ENCODE results near the gene WDR18.

WDR18 gene

DNA sequence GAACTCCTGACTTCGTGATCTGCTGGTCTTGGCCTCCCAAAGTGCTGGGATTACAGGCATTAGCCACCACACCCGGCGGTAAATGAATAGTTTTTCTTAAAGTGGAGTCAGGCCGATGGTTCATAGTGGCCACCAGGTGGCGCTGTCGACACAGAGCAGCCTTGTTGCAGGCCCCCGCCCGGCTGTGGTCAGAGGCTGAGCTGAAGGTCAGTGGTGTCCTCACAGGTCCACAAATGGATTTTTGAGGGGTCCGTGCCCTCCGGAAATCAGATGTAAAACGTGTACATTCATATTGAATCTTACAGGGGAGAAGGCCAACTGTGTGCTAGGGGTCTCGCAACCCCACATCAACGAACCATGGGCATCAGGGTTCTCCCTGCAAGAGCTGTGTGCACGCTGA lies 13.4 kb upstream of the WDR18 start:
- DNase-seq: no peak

DNA sequence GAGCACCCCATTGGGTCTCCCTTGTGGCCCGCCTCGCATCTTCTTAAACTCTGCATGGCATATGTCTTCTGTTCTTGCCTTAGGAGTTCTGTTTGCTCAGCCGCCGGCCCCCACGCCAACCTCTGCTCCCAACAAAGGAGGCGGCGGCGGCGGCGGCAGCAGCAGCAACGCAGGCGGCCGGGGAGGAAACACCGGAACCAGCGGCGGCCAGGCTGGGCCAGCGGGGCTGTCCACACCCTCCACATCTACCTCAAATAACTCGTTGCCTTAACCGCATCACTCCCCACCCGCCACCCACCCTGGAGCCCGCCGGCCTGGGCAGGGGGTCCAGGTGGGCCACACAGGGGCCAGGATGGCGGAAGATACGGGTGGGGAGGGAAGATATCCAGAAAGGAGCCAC lies 12.3 kb upstream of the WDR18 start:
- DNase-seq: no peak

- no peak for DNase-seq
Measured at GRCh38 chr19:972281-972680, 11.9 kb upstream of the WDR18 start.

DNA sequence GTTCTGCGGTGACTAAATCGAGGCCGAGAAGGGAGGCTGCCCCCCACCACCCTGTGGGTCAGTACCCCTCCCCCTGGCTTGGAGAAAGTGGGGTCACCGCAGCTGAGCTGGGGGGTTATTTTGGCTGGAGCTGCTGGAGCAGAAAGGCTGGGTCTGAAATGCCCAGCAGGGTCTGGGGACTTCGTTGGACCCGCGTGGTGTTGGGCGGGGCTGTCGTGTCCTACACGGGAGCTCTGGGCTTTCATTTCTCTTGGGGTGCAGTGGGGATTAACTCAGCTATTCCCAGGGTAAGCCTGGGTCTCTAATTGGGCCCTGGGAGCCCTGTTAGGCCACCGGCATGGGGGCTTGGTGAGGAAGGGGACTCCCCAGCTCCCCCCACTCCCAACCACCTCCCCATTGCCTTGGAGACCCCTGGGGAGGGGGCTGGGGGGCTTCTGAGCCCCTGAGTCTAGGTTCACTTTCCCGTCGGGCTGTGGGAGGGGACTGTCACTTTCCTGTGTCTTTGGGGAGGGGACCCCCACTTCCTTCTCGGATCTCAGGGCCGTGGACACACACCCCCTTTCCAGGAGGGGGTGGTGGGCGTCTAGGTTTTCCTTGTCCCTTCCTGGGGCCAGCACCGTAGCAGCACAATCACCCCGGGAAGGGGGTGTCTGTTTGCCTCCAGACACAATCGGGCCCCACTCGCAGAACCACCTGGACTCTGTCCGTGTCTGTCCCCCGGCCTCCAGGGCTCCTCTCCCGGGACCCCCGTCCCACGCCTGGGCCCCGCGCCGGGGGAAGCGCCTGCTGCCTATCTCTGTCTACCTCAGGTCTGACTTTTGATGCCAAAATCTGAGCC lies 10.2 kb upstream of the WDR18 start:
- DNase-seq: no peak

GRCh38 chr19:974564-975257 lies 9.4 kb upstream of the WDR18 start:
- DNase-seq: no peak

DNA sequence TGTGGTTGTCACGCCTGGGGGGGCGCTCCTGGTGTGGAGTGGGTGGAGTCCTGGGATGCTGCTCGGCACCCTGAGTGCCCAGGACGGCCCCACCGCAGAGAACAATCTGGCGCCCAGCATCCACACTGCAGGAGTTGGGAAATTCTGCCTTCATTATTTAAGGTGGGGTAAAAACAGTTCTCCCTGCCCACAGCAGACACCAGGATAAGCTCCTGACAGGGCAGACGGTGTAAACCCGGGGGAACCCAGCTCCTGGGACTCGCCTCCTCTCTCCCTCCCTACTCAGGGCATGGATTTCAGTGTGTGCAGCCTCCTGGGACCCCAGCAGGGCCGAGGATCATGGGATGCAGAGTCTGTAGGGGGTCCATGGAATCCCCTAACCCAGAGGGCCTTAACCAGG lies 7.7 kb upstream of the WDR18 start:
- no peak for DNase-seq

GRCh38 chr19:977058-977464 lies 7.1 kb upstream of the WDR18 start:
- no peak for DNase-seq

- DNase-seq: no peak
Measured at GRCh38 chr19:979318-979741, 4.8 kb upstream of the WDR18 start.

- DNase-seq: no peak
Measured at GRCh38 chr19:980133-980998, 3.8 kb upstream of the WDR18 start.

GRCh38 chr19:982567-983170 lies 1.5 kb upstream of the WDR18 start:
- DNase-seq: peak; percentile 40 to 44

DNA sequence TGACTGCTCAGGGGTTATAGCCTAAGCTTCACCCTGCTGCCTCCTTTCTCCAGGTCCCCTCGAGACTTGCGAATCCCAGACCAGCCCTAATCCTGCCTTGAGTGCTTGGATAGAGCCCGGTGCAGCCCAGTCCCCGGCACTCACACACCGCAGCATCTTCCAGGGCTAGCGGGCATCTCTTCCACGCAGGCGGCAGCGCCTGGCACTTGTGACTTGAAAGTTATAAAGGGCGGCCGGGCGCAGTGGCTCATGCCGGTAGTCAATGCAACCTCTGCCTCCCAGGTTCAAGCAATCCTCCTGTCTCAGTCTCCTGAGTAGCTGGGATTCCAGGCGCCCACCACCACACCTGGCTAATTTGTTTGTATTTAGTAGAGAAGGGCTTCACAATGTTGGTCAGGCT lies 1.9 kb downstream of the WDR18 start:
- no peak for DNase-seq

DNA sequence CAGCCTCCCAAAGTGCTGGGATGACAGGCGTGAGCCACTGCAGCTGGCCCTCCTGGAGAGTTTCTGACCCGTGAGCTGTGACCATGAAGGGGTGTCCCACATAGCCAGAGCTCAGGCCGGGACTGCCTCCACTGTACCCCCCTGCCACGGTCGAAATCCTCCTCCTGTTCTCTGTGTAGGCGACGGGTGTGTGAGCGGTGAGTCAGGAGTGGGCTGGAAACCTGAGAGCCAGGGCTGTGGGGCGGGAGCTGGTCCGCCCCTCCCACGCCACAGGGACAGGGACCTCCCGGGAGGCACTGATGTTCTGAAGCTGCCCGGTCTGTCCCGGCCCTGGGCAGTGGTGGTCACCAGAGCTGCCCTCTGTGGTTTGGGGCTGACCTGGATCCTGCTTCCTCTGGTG lies 3.9 kb downstream of the WDR18 start:
- DNase-seq: no peak

GRCh38 chr19:988510-988909 lies 4.4 kb downstream of the WDR18 start:
- DNase-seq: no peak

DNA sequence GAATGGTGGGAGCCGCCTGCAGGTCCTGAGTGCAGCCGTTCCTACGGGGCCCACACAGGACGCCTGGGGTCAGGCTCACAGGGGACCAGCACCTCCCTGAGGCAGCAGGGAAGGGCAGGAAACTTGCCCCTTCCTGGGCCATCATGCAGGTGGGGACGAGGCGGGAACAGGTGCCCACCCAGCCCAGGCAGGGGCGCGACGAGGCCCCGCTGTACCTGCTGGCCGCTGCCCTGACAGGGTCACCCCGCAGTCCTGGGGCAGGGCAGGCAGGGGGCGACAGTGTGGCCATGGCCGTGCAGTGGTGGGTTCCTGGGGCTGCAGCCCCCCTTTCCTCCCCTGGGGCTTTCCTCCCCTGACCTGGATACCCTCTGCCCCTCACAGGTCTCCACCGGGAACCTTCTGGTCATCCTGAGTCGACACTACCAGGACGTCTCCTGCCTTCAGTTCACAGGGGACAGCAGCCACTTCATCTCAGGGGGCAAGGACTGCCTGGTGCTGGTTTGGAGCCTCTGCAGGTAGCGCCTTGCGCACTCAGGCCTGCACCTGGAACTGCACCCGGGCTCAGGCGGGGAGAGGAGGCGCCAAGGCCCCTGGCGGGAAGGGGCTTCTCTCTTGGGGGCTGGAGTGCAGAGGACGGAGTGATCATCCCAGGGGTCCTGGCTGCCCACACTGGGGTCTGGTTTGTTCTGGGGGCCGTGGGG lies 5.4 kb downstream of the WDR18 start:
- DNase-seq: no peak

DNA sequence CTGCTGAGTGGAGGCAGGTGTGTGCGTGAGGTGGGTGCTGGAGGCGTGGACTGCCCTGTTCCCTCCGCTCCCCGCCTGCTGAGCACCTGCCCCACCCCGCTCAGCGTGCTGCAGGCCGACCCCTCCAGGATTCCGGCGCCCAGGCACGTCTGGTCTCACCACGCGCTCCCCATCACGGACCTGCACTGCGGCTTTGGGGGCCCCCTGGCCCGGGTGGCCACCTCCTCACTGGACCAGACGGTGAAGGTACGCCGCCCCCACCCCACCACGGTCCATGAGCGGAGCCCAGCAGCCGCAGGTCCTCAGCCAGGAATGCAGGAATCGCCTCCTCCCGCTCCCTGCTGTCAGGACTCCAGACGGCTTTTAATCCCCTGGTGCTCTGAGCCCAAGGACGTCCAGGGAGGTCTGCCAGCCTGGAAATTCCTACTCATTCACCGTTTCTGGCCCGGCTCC lies 6.0 kb downstream of the WDR18 start:
- no peak for DNase-seq

DNA sequence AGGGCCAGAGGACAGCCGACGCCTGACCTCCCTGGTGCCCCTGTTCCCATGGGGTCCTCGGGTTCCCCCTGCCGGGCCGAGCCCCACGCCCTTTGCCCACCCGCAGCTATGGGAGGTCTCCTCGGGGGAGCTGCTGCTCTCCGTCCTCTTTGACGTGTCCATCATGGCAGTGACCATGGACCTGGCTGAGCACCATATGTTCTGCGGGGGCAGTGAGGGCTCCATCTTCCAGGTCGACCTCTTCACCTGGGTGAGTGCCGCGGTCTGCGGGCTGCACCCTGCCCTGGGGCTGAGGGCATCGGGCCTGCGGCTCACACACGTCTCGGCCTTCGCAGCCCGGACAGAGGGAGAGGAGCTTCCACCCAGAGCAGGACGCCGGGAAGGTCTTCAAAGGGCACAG lies 6.6 kb downstream of the WDR18 start:
- no peak for DNase-seq

DNA sequence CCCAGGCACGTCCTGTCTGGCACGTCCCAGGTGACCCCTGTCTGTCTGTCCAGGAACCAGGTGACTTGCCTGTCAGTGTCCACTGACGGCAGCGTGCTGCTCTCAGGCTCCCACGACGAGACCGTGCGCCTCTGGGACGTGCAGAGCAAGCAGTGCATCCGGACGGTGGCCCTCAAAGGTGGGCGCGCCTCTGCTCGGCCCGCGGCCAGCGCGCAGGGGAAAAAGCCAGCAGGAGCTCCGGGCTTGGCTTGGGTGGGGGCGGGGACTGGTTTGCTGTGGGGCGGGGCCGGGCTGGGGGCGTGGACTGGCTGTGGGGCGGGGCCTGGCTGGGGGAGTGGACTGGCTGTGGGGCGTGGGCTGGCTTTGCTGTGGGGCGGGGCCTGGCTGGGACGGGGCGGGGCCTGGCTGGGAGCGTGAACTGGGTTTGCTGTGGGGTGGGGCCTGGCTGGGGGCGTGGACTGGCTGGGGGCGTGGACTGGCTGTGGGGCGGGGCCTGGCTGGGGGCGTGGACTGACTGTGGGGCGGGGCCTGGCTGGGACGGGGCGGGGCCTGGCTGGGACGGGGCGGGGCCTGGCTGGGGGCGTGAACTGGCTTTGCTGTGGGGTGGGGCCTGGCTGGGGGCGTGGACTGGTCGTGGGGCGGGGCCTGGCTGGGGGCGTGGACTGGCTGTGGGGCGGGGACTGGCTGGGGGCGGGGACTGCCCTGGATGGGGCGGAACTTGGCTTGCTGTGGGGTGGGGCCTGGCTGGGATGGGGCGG lies 7.2 kb downstream of the WDR18 start:
- no peak for DNase-seq

DNA sequence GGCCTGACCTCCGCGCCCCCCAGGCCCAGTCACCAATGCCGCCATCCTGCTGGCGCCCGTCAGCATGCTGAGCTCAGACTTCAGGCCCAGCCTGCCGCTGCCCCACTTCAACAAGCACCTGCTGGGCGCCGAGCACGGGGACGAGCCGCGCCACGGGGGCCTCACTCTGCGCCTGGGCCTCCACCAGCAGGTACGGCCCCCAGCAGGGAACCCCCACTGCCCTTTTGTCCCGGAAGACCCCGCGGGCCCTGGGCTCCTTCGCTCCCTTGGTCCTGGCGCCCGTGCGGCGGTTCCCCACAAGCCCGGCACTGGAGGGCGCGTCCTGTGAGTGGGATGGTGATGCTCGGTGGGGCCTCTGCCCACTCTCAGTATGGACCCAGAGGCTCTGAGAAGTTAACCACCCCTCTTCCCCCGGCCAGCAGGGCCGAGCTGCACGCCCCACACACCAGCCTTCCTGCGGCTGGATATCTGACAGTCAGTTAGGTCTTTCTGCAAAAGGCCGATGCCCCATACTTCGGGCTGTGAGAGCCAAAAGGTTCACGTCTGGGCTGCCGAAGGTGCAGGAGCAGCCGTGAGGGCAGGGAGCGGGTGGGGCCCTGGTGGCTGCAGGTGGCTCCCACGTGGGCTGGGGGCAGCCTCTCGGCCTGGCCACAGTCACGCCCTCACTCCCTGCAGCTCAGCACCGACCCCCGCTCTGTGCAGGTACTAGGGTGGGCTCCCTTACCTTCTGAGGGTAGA lies 8.0 kb downstream of the WDR18 start:
- no peak for DNase-seq

DNA sequence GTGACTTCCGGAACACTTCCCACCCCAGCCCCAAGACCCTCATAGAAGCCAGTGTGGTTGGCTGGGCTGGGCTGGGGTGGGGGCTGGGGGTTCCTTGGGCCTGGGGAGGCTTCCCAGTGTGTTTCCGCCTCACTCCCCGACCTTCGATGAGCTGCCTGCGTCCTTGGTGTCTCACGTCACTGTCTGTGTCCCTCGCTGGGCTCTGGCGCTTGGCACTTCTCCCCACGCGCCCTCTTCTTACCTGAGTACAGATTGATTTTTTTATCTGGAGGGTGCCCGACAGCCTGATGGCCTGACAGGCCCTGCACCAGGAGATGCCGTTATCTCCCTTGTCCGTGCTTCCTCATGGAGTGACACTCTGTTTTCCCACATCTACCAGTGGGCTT lies 8.5 kb downstream of the WDR18 start:
- DNase-seq: no peak

DNA sequence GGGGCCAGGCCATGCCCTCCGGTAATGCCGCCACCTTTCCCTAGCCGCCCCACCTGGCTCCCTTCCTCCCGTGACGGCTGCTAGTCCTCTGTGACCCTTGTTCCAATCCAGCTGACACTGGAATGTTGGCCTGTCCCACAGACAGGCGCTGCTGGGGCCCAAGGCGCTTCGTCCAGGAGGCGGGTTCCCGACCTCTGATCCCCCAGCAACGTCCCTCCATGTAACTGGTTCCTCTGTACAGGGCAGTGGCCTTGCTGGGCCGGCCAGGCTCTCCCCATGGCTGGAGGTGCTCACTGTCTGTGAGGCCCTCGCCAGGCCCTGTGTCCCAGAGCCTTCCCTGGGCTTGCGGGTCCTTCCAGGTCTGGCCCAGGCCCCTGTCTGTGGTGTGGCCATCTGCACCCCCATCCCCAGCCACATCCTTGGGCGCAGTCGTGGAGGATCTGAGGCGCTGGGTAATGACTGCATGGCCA lies 9.3 kb downstream of the WDR18 start:
- DNase-seq: no peak
